ENCODE measurements around the gene ERAL1. TPM values are rescaled to one million over a fixed set of nuclear protein-coding genes. Genes with fewer than 3 reads are reported as not detected.

ERAL1 gene
- total and polyA plus RNA-seq, 2 of the 13 experiments (the other 11 are each of a cell fraction or from before 2014, with no cell fraction given): 46.9 to 72.2 TPM

DNA sequence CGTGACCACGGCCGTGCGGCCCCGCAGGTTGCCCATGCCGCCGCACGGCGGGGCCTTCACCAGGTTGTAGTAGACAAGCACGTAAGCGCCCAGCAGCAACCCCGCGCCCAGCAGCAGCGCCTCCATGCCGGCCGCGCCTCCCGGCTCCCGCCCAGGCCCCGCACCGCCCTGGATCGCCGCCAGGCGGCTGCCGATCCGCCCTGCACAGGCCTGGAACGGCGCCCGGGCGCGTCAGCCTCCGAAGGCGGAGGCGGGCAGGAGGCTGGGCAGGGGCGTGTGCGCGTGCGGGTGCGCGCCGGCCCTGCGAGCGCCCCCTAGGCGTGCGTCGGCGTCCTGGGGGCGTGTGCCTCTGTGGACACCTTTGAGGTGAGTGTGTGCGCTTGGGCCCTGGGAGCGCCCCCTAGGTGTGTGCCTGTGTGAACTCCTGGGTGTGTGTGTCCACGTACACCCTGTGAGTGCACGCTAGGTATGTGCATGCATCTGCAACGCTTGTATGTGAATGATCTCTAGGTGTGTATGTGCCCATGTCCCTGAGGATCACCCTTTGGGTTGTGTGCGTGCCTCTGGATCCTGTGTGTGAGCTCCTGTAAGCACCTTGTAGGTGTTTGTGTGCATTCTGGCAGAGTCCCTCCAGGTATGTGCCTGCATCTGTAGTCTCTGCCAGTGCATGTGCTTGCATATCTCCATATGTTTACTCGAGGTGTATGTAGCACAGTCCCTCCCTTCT is 48.2 kb downstream of the ERAL1 start, which contains the start of gene DHRS13 (continued):
- TF ChIP-seq KAT8 (CRISPR knock-in tag; IDR thresholded peaks at IDR 0.05) (peak; percentile 74; the same call in 1 of the 2 replicates), ARNT2 (CRISPR knock-in tag; IDR thresholded peaks at IDR 0.05; ENCODE audit: low read depth) (0 out of 2 replicates have a peak, but pooled peaks have one; percentile 81), ZNF605 (CRISPR knock-in tag; IDR thresholded peaks at IDR 0.05) (no peak), AKAP8 (CRISPR knock-in tag; IDR thresholded peaks at IDR 0.05) (peak; percentile 88; the same call in 1 of the 2 replicates), SP2 (CRISPR knock-in tag; IDR thresholded peaks at IDR 0.05) (no peak), GATAD1 (CRISPR knock-in tag; IDR thresholded peaks at IDR 0.05) (peak; percentile 75; the same call in 1 of the 2 replicates), SSRP1 (CRISPR knock-in tag; IDR thresholded peaks at IDR 0.05) (peak; percentile 85; the same call in 1 of the 2 replicates), ZFYVE20 (CRISPR knock-in tag; IDR thresholded peaks at IDR 0.05; ENCODE audit: borderline replicate concordance, low read depth) (no peak), EZH2 (conservative IDR thresholded peaks at IDR 0.05; ENCODE audit: low read depth, low read length) (no peak), THAP8 (CRISPR knock-in tag; IDR thresholded peaks at IDR 0.05; ENCODE audit: borderline replicate concordance) (no peak), ZBTB20 (CRISPR knock-in tag; IDR thresholded peaks at IDR 0.05; ENCODE audit: borderline replicate concordance, low read depth) (peak; percentile 55; the same call in 1 of the 2 replicates), ZFP37 (CRISPR knock-in tag; IDR thresholded peaks at IDR 0.05; ENCODE audit: borderline replicate concordance) (no peak), RBFOX2 (IDR thresholded peaks at IDR 0.05; ENCODE audit: low read depth, low read length) (peak; percentile 82), BHLHE40 (IDR thresholded peaks at IDR 0.05; ENCODE audit: low read length) (peak; percentile 85), ZMAT3 (CRISPR knock-in tag; conservative IDR thresholded peaks at IDR 0.05) (peak; percentile 34; the same call in 1 of the 2 replicates)
- TF ChIP-seq, protein P1, sequence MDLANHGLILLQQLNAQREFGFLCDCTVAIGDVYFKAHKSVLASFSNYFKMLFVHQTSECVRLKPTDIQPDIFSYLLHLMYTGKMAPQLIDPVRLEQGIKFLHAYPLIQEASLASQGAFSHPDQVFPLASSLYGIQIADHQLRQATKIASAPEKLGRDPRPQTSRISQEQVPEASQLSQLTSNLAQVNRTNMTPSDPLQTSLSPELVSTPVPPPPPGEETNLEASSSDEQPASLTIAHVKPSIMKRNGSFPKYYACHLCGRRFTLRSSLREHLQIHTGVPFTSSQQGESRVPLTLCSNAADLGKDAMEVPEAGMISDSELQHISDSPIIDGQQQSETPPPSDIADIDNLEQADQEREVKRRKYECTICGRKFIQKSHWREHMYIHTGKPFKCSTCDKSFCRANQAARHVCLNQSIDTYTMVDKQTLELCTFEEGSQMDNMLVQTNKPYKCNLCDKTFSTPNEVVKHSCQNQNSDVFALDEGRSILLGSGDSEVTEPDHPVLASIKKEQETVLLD (CRISPR knock-in tag; IDR thresholded peaks at IDR 0.05; ENCODE audit: low read depth): peak; percentile 79
- TF ChIP-seq, protein P2, sequence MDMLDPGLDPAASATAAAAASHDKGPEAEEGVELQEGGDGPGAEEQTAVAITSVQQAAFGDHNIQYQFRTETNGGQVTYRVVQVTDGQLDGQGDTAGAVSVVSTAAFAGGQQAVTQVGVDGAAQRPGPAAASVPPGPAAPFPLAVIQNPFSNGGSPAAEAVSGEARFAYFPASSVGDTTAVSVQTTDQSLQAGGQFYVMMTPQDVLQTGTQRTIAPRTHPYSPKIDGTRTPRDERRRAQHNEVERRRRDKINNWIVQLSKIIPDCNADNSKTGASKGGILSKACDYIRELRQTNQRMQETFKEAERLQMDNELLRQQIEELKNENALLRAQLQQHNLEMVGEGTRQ (IDR thresholded peaks at IDR 0.05; ENCODE audit: low read depth, low read length): no peak
- TF ChIP-seq, protein P2 (CRISPR knock-in tag; IDR thresholded peaks at IDR 0.05; ENCODE audit: borderline replicate concordance): no peak
- TF ChIP-seq, protein P3, sequence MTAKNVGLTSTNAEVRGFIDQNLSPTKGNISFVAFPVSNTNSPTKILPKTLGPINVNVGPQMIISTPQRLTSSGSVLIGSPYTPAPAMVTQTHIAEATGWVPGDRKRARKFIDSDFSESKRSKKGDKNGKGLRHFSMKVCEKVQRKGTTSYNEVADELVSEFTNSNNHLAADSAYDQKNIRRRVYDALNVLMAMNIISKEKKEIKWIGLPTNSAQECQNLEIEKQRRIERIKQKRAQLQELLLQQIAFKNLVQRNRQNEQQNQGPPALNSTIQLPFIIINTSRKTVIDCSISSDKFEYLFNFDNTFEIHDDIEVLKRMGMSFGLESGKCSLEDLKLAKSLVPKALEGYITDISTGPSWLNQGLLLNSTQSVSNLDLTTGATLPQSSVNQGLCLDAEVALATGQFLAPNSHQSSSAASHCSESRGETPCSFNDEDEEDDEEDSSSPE (CRISPR knock-in tag; IDR thresholded peaks at IDR 0.05): peak; percentile 83; the same call in 1 of the 2 replicates

All from HepG2 (cell line).